Measurements from ENCODE around the gene B3GLCT.
"Not testable (repeated sequence)": the region's sequence is repeated elsewhere in the genome, so short reads cannot be mapped to it uniquely, and the experiment has no call there.

The B3GLCT gene

DNA sequence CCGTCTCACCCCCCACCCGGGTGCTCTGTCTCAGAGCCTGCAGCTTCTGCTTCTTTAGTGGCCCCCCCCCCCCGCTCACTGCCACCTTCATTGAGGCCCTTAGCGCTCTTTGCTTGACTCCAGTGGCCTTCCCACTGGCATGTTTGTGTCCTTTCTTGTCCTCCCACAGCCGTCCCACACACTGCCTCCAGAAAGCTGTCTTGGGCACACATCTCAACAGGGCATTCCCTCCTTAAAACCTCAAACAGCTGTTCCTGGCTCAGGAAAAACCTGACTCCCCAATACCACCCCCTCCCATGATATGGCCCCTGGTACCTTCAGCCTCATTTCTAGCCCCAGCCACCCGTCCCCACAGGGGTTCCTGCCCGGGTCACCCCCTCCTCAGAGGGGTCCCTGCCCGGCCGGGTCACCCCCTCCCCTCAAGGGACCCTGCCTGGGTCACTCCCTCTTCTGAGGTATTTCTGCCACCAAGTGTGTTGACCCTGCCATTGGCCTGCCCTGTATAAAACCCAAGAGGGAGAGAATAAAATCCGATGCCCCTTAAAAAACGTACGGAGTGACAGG, 8.9 kb downstream of the B3GLCT start:
- no peak overlapping the region for H3K4me3 ChIP-seq (ENCODE audit: low read length)
- TF ChIP-seq, protein P1, sequence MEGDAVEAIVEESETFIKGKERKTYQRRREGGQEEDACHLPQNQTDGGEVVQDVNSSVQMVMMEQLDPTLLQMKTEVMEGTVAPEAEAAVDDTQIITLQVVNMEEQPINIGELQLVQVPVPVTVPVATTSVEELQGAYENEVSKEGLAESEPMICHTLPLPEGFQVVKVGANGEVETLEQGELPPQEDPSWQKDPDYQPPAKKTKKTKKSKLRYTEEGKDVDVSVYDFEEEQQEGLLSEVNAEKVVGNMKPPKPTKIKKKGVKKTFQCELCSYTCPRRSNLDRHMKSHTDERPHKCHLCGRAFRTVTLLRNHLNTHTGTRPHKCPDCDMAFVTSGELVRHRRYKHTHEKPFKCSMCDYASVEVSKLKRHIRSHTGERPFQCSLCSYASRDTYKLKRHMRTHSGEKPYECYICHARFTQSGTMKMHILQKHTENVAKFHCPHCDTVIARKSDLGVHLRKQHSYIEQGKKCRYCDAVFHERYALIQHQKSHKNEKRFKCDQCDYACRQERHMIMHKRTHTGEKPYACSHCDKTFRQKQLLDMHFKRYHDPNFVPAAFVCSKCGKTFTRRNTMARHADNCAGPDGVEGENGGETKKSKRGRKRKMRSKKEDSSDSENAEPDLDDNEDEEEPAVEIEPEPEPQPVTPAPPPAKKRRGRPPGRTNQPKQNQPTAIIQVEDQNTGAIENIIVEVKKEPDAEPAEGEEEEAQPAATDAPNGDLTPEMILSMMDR (IDR thresholded peaks at IDR 0.05; ENCODE audit: insufficient read depth, low read depth, low read length, missing control alignments): no peak
- no peak for DNase-seq (ENCODE audit: low read depth)

DNA sequence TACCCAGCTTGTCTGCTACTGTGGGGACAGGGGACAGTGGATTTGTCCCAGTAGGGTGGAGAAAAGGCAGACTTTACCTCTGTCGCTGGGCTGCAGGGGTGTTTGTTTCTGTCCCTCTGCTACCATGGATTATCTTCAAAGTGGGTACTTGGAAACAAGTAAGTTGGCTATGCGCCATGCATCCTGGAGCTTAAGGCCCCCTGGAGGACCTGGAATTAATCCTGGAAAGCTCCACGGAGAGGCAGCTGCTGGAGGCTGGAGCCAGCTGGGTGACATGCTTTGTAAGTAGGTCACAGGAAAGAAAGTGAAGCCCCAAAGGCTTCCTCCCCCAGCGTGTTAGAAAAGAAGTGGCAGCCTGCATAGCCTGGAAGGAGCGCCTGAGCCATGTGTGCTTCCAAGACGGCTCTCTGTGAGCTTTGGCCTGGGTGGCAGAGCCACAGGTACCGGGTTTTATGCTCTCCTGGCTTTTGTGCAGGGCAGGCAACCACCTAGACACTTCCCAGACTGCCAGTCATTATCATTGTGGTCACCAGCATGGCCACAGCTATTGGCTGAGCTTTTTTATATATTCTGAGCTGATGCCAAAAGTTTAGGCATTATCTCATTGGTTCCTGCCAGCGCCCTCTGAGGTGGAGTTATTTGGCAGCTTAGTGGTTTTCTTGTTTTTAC, 9.5 kb downstream of the B3GLCT start:
- H3K4me3 ChIP-seq (ENCODE audit: low read length): no peak overlapping the region
- TF ChIP-seq, protein P1 (IDR thresholded peaks at IDR 0.05; ENCODE audit: insufficient read depth, low read depth, low read length, missing control alignments): no peak
- no peak for DNase-seq (ENCODE audit: low read depth)

DNA sequence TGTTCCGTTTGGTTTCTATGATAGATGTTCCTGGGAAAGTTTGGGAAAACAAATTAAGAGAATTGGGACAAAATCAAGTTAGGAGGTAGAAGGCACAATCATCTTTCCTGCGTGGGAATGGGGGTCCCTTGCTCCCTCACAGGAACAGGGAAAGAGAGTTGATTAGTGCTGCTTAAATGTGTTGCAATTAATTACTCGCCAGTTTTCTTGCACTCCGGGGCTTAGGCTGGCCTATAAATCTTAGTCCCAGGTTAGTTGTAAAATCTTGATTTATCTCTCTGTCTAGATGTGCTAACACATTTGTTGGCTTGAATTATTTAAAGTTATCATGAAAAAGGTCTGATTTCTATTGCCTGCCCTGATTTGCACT, 10.1 kb downstream of the B3GLCT start:
- TF ChIP-seq, protein P1 (IDR thresholded peaks at IDR 0.05; ENCODE audit: insufficient read depth, low read depth, low read length, missing control alignments): no peak
- H3K4me3 ChIP-seq (ENCODE audit: low read length): no peak overlapping the region

DNA sequence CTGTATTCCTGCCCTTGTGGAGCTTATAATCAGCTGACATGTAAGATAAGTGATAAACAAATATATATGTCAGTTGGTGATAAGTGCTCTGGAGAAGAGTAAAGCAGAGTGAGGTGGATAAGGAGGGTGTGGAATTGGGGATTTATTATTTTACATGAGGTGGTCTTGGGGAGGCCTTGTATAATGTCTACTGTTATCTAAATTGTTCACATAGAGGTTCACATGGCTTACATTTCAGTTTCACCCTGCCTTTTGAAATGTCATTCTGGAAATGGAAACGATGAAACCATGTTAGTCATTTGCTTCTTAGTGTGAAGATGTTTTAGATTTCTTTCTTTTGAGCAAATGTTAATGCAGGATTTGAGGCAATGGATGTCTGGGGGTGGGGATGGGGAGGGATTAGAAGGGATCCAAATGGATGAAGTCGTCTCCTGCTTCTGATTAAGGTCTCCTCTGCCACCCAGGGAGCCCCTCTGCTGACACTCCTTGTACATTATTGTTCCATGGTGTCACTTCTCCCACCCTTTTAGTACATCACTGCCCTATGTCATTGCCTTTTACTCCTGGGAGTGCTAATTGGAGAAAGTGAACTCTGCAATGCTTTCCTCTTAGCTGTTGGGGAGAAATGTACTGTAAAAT, 14.0 kb downstream of the B3GLCT start:
- TF ChIP-seq, protein P1 (IDR thresholded peaks at IDR 0.05; ENCODE audit: insufficient read depth, low read depth, low read length, missing control alignments): no peak
- no peak for DNase-seq (ENCODE audit: low read depth)
- no peak overlapping the region for H3K4me3 ChIP-seq (ENCODE audit: low read length)

More for the DNA sequence above, 10.1 kb downstream of the B3GLCT start:
- no peak for DNase-seq (ENCODE audit: low read depth)

DNA sequence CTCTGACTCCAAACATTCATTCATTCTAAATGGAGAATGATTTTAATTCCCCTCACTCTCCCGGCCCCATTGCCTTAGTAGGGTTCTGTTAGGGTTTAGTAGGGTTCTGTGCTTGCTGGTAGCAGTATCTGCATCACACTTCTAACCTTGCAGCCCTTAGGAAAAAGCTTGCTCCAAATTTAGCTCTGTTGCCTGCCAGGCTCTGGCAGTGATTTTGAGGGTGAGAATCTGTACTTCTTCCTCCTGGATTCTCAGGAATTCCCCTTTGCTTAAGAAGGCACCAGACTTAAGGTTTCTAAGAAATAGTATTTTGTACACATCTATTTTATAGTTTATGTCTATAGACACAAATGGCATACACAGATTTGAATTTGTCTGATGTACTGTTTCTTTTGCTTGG, 14.7 kb downstream of the B3GLCT start:
- no peak overlapping the region for H3K4me3 ChIP-seq (ENCODE audit: low read length)
- DNase-seq (ENCODE audit: low read depth): no peak
- TF ChIP-seq, protein P1 (IDR thresholded peaks at IDR 0.05; ENCODE audit: insufficient read depth, low read depth, low read length, missing control alignments): no peak

DNA sequence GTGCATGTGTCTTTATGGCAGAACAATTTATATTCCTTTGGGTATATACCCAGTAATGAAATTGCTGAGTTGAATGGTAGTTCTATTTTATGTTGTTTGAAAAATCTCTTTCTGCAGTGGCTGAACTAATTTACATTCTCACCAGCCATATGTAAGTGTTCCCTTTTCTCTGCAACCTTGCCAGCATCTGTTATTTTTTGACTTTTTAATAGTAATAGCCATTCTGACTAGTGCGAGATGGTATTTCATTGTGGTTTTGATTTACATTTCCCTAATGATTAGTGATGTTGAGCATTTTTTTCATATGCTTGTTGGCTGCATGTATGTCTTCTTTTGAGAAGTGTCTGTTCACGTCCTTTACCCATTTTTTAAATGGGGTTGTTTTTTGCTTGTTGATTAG, 17.1 kb downstream of the B3GLCT start:
- not testable (repeated sequence) for DNase-seq (ENCODE audit: low read depth); H3K4me3 ChIP-seq (ENCODE audit: low read length)

DNA sequence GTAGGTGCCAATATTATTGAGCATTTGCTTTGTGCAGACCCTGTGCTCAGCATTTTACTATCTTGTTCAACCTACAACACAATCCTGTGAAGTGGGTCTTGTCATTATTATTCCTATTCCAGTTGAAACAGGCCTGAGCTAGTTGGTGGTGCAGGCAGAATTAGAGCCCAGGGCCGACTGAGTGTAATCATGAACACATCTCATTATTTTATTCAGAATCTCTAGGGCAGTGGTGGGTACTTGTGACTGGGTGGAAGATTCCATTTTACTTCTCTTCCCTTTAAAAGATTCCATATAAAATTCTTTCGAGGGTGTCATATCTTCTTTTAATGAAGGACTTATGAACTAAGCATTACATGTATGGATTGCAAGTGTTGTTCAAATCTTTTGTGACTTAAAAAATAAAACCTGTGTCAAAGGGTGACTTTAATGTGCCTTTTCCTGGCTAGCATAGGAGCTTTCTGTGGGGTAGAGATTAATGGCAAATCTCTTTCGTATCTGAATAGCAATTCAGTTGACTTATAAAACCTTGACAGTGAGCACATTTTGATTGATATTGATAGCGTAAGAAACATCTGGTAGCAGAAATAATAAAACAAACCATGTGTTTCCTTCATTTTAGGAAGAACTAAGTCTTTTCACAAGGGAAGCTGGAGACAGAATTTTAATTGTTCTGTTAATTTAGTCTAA, 20.3 kb downstream of the B3GLCT start:
- no peak for DNase-seq (ENCODE audit: low read depth)
- no peak overlapping the region for H3K4me3 ChIP-seq (ENCODE audit: low read length)
- TF ChIP-seq, protein P1 (IDR thresholded peaks at IDR 0.05; ENCODE audit: insufficient read depth, low read depth, low read length, missing control alignments): no peak

Data from epithelial cell of esophagus (primary cell).